Fibroblast of the aortic adventitia (primary cell): ENCODE results near the gene HBE1. TPM values are rescaled to one million over a fixed set of nuclear protein-coding genes. Genes with fewer than 3 reads are reported as not detected.
"Not testable (repeated sequence)": the region's sequence is repeated elsewhere in the genome, so short reads cannot be mapped to it uniquely, and the experiment has no call there.

Experiments used
- DNase-seq: peaks from one replicate; pipeline ENCODE4 v3.0.0-alpha.2; 2010; ENCODE audit warnings: low read depth
- H3K4me3 ChIP-seq: 2 replicates; pipeline ENCODE4 v1.5.1; 2011; ENCODE audit warnings: low read depth, mild to moderate bottlenecking, control low read depth, low read length, moderate library complexity
- CTCF ChIP-seq: IDR thresholded peaks from 2 replicates; pipeline ENCODE4 v1.5.1; 2011; ENCODE audit warnings: mild to moderate bottlenecking, low read length, control low read depth, inconsistent platforms; ENCODE audit not compliant: insufficient read depth
- total RNA-seq: library from RNA; depleted of rRNA; stranded (reverse); fragments of >200 nt; gene quantifications from 2 replicates; pipeline ENCODE4 v1.2.3, GENCODE V29; 2012; ENCODE audit warnings: low replicate concordance

HBE1 gene
- total RNA-seq, 1 donor: not detected

GRCh38 chr11:5301846-5302245 is 32.1 kb upstream of the HBE1 start, which contains the start of gene OR51B4:
TSS of gene OR51B4 (minus strand) at chr11:5301946. CDS start at chr11:5301946, 0 bp downstream.
- DNase-seq: no peak
- TF ChIP-seq CTCF: no peak
- H3K4me3 ChIP-seq: no peak within 1 kb of the TSS

GRCh38 chr11:5300251-5300650 is 30.5 kb upstream of the HBE1 start:
- TF ChIP-seq CTCF: no peak
- DNase-seq: peak; percentile 22
- H3K4me3 ChIP-seq: no peak overlapping the region

GRCh38 chr11:5298451-5298850 is 28.7 kb upstream of the HBE1 start:
- no peak for DNase-seq
- no peak for TF ChIP-seq CTCF
- no peak overlapping the region for H3K4me3 ChIP-seq

GRCh38 chr11:5297721-5298323 is 28.1 kb upstream of the HBE1 start:
- TF ChIP-seq CTCF: no peak
- H3K4me3 ChIP-seq: no peak overlapping the region
- peak; percentile 61 for DNase-seq

GRCh38 chr11:5294342-5294995 is 24.7 kb upstream of the HBE1 start:
- H3K4me3 ChIP-seq, DNase-seq: not testable (repeated sequence)

- TF ChIP-seq CTCF: no peak
- no peak for DNase-seq
- no peak overlapping the region for H3K4me3 ChIP-seq
These were observed 23.3 kb upstream of the HBE1 start for GRCh38 chr11:5293028-5293427.

- H3K4me3 ChIP-seq: no peak overlapping the region
- peak; percentile 68 for TF ChIP-seq CTCF
- peak; percentile 57 for DNase-seq
These were observed 21.6 kb upstream of the HBE1 start for GRCh38 chr11:5291207-5291838.
